IMR-90 (cell line): ENCODE measurements around the gene SUPT3H. TPM values are rescaled to one million over a fixed set of nuclear protein-coding genes. Genes with fewer than 3 reads are reported as not detected.

Experiments used
- ATAC-seq: fragments of 200-7000 bp; cut with Tn5 transposase; 2 replicates; pipeline ENCODE4 v1.9.1; 2020; ENCODE audit warnings: low read depth, mild to moderate bottlenecking, moderate library complexity
- BruUV-seq: library from RNA; stranded (reverse); fragments of 400-500 nt; replicated peaks from 2 replicates; lab custom pipeline; 2021; lab: Mats Ljungman, UMichigan
- CTCF ChIA-PET: fragments of 300-600 bp; formaldehyde crosslinking; extraction: SDS; loops from one replicate; lab custom pipeline; 2021; ENCODE audit warnings: antibody characterized with exemption; lab: Yijun Ruan, JAX
- POLR2A ChIA-PET: fragments of 300-600 bp; sonication (Branson Sonifier 250); formaldehyde crosslinking; loops from one replicate; lab custom pipeline; 2022; ENCODE audit warnings: antibody characterized with exemption; ENCODE audit not compliant: unreplicated experiment; lab: Charles Lee
- DNase-seq: peaks from one replicate; pipeline ENCODE4 v3.0.0; 2013
- H2AFZ ChIP-seq: replicated peaks from 2 replicates; pipeline ENCODE3; 2013; ENCODE audit warnings: low read length, mild to moderate bottlenecking; ENCODE audit not compliant: poor library complexity
- H2AK5ac ChIP-seq: 2 replicates; pipeline ENCODE4 v1.6.1; 2013; ENCODE audit warnings: low read depth, low read length, inconsistent platforms
- H2AK9ac ChIP-seq: replicated peaks from 2 replicates; pipeline ENCODE3; 2013; ENCODE audit warnings: mild to moderate bottlenecking, low read depth, low read length, moderate library complexity; ENCODE audit not compliant: poor library complexity
- H2BK120ac ChIP-seq: 2 replicates; pipeline ENCODE4 v1.6.1; 2013; ENCODE audit warnings: low read depth, low read length, inconsistent platforms
- H2BK15ac ChIP-seq: 3 replicates; pipeline ENCODE4 v1.6.1; 2013; ENCODE audit warnings: low read depth, low read length, inconsistent platforms
- H2BK20ac ChIP-seq: 2 replicates; pipeline ENCODE4 v1.6.1; 2013; ENCODE audit warnings: low read depth, mild to moderate bottlenecking, inconsistent platforms, low read length, moderate library complexity
- H2BK5ac ChIP-seq: 2 replicates; pipeline ENCODE4 v1.6.1; 2013; ENCODE audit warnings: mild to moderate bottlenecking, low read depth, low read length, inconsistent platforms; ENCODE audit not compliant: poor library complexity, severe bottlenecking
- H3K14ac ChIP-seq: replicated peaks from 2 replicates; pipeline ENCODE4 v1.6.1; 2013; ENCODE audit warnings: low read depth, low read length, inconsistent platforms
- H3K18ac ChIP-seq: 2 replicates; pipeline ENCODE4 v1.6.1; 2013; ENCODE audit warnings: low read depth, low read length, control low read depth
- H3K23ac ChIP-seq: 2 replicates; pipeline ENCODE4 v1.6.1; 2013; ENCODE audit warnings: low read depth, low read length, inconsistent platforms
- H3K27ac ChIP-seq: 2 replicates; pipeline ENCODE4 v1.5.1; 2013; ENCODE audit warnings: mild to moderate bottlenecking, control low read depth, low read length; ENCODE audit not compliant: insufficient read depth
- H3K27me3 ChIP-seq: 2 replicates; pipeline ENCODE4 v1.6.1; 2013; ENCODE audit warnings: low read length; ENCODE audit not compliant: control insufficient read depth, insufficient read depth
- H3K36me3 ChIP-seq: 2 replicates; pipeline ENCODE4 v1.6.1; 2013; ENCODE audit warnings: low read length, mixed read lengths; ENCODE audit not compliant: control insufficient read depth, insufficient read depth
- H3K4ac ChIP-seq: 2 replicates; pipeline ENCODE4 v1.6.1; 2013; ENCODE audit warnings: low read depth, low read length, inconsistent platforms
- H3K4me1 ChIP-seq: 2 replicates; pipeline ENCODE4 v1.6.1; 2013; ENCODE audit warnings: low read length, mixed read lengths; ENCODE audit not compliant: control insufficient read depth, insufficient read depth
- H3K4me2 ChIP-seq: 2 replicates; pipeline ENCODE4 v1.6.1; 2013; ENCODE audit warnings: low read depth, mild to moderate bottlenecking, control low read depth, low read length, moderate library complexity
- H3K4me3 ChIP-seq: 2 replicates; pipeline ENCODE4 v1.5.1; 2013; ENCODE audit warnings: low read depth, mild to moderate bottlenecking, control low read depth, low read length, moderate library complexity; ENCODE audit not compliant: insufficient read depth
- H3K56ac ChIP-seq: 2 replicates; pipeline ENCODE4 v1.6.1; 2013; ENCODE audit warnings: low read length, inconsistent platforms; ENCODE audit not compliant: insufficient read depth; ENCODE audit errors: extremely low read depth
- H3K79me1 ChIP-seq, 2 experiments: 2 replicates each; pipeline ENCODE4 v1.6.1; 2013; ENCODE audit warnings: low read length in 2 of 2, inconsistent platforms in 1 of 2, low read depth in 1 of 2
- H3K9ac ChIP-seq: 2 replicates; pipeline ENCODE4 v1.6.1; 2013; ENCODE audit warnings: low read depth, low read length, control low read depth
- H3K9me1 ChIP-seq: 2 replicates; pipeline ENCODE4 v1.6.1; 2013; ENCODE audit warnings: low read length, inconsistent platforms; ENCODE audit not compliant: insufficient read depth
- H3K9me3 ChIP-seq: 2 replicates; pipeline ENCODE4 v1.6.1; 2013; ENCODE audit warnings: low read length; ENCODE audit not compliant: control insufficient read depth, insufficient read depth
- H4K20me1 ChIP-seq: 2 replicates; pipeline ENCODE4 v1.6.1; 2013; ENCODE audit warnings: low read length, inconsistent platforms; ENCODE audit not compliant: insufficient read depth
- H4K5ac ChIP-seq: 2 replicates; pipeline ENCODE4 v1.6.1; 2013; ENCODE audit warnings: mild to moderate bottlenecking, low read depth, low read length, control low read depth
- H4K8ac ChIP-seq, 2 experiments: 2 replicates each; pipeline ENCODE4 v1.6.1; 2013; ENCODE audit warnings: low read depth in 2 of 2, low read length in 2 of 2, control low read depth in 1 of 2, inconsistent platforms in 1 of 2
- H4K91ac ChIP-seq: 2 replicates; pipeline ENCODE4 v1.6.1; 2013; ENCODE audit warnings: low read depth, low read length, inconsistent platforms; ENCODE audit not compliant: insufficient read depth
- BHLHE40 ChIP-seq: fragments of 150-350 bp; IDR thresholded peaks from 2 replicates; pipeline ENCODE4 v1.6.1; 2016; ENCODE audit warnings: mild to moderate bottlenecking, low read depth, low read length
- CEBPB ChIP-seq: IDR thresholded peaks from 2 replicates; pipeline ENCODE4 v1.6.1; 2012; ENCODE audit warnings: low read depth, low read length, improper control_type of control experiment
- FOS ChIP-seq: fragments of 150-350 bp; IDR thresholded peaks from 2 replicates; pipeline ENCODE4 v1.6.1; 2016; ENCODE audit warnings: low read depth, low read length
- MAFK ChIP-seq: IDR thresholded peaks from 2 replicates; pipeline ENCODE4 v1.6.1; 2012; ENCODE audit warnings: low read depth, low read length, improper control_type of control experiment
- MAZ ChIP-seq: IDR thresholded peaks from 2 replicates; pipeline ENCODE4 v1.6.1; 2012; ENCODE audit warnings: low read depth, mild to moderate bottlenecking, low read length, improper control_type of control experiment, moderate library complexity, borderline replicate concordance
- MXI1 ChIP-seq: IDR thresholded peaks from 2 replicates; pipeline ENCODE4 v1.6.1; 2012; ENCODE audit warnings: low read depth, mild to moderate bottlenecking, low read length, moderate library complexity, borderline replicate concordance
- NFE2L2 ChIP-seq: fragments of 150-350 bp; IDR thresholded peaks from 2 replicates; pipeline ENCODE4 v1.6.1; 2016; ENCODE audit warnings: low read depth, mild to moderate bottlenecking, low read length
- POLR2A ChIP-seq: IDR thresholded peaks from 2 replicates; pipeline ENCODE4 v1.6.1; 2012; ENCODE audit warnings: mild to moderate bottlenecking, low read depth, low read length
- RAD21 ChIP-seq: IDR thresholded peaks from 2 replicates; pipeline ENCODE4 v1.6.1; 2012; ENCODE audit warnings: low read length, improper control_type of control experiment
- RCOR1 ChIP-seq: IDR thresholded peaks from 2 replicates; pipeline ENCODE4 v1.6.1; 2012; ENCODE audit warnings: mild to moderate bottlenecking, low read length, improper control_type of control experiment; ENCODE audit not compliant: insufficient replicate concordance
- RFX5 ChIP-seq: IDR thresholded peaks from 2 replicates; pipeline ENCODE4 v1.8.0; 2012; ENCODE audit warnings: low read depth, mild to moderate bottlenecking, low read length, moderate library complexity
- SMC3 ChIP-seq: fragments of 150-350 bp; IDR thresholded peaks from 2 replicates; pipeline ENCODE4 v1.6.1; 2016; ENCODE audit warnings: low read depth, mild to moderate bottlenecking, antibody characterized with exemption, low read length, moderate library complexity
- WGBS, 2 experiments: methylation state at CpG; one replicate each; pipeline versions ENCODE4 v1.1.5 to v1.1.7; 2013; ENCODE audit warnings: missing lambda C conversion rate in 2 of 2; ENCODE audit not compliant: insufficient read length in 1 of 2; ENCODE audit errors: extremely low coverage in 2 of 2; 5-methylcytosine and 5-hydroxymethylcytosine counted together
- dilution Hi-C: fragments of 300-500 bp; cut with HindIII; formaldehyde crosslinking; loops from one replicate; pipeline ENCODE4 v1.14.3; 2018; ENCODE audit warnings: low sequenced_read_pairs; ENCODE audit not compliant: unreplicated experiment
- in situ Hi-C: fragments of 300-500 bp; cut with MboI; formaldehyde crosslinking; loops from 3 replicates; pipeline ENCODE4 v1.14.3; 2019; ENCODE audit warnings: low sequenced_read_pairs, inconsistent platforms, mixed read lengths
- intact Hi-C: fragments of 100-400 bp; cut with micrococcal nuclease; formaldehyde crosslinking; loops from 2 replicates; pipeline ENCODE4 v1.10.0; 2022
- polyA plus RNA-seq, 3 experiments: library from polyadenylated mRNA; depleted of rRNA; stranded (reverse); fragments of >200 nt; gene quantifications; 2 replicates each; pipeline ENCODE4 v1.2.3, GENCODE V29; 2012; ENCODE audit warnings: low replicate concordance in 1 of 3
- total RNA-seq: library from RNA; depleted of rRNA; stranded (reverse); fragments of >200 nt; gene quantifications from 2 replicates; pipeline ENCODE4 v1.2.3, GENCODE V29; 2012
- TF ChIP-seq, protein P1 (sequence below): fragments of 150-350 bp; IDR thresholded peaks from 2 replicates; pipeline ENCODE4 v1.6.1; 2017; ENCODE audit warnings: mild to moderate bottlenecking, antibody characterized with exemption, low read length, low read depth
- TF ChIP-seq, protein P2 (sequence below): fragments of 150-350 bp; IDR thresholded peaks from 2 replicates; pipeline ENCODE4 v1.6.1; 2016; ENCODE audit warnings: low read depth, mild to moderate bottlenecking, low read length, moderate library complexity, borderline replicate concordance
- TF ChIP-seq, protein P3 (sequence below): conservative IDR thresholded peaks from 2 replicates; pipeline ENCODE4 v1.5.1; 2012; ENCODE audit warnings: mild to moderate bottlenecking, low read depth, low read length, improper control_type of control experiment

Gene SUPT3H
- total and polyA plus RNA-seq, 2 of the 4 experiments (the other 2 are of a cell fraction): 4.5 to 5.0 TPM

DNA sequence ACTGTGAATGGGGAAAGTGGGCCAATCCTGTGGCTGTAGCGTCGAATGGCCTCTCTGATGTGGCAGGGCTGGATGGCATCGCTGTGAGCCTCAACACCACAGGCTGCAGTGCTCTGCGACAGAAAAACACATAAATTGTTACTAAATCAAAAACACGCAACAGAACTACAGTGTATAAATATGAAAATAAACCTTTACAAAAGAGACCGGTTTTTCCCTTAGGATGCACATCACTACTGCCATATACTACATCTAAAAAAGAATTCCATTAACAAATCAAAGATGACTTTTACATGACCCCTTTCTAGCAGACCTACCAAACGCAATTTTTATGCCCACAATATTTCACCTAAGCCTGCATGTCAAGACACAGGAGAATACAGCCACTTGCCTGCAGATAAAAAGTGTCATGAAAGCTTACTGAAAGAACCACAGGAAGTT lies 445.1 kb downstream of the SUPT3H start:
- dilution Hi-C loops: no loop called here

More for the DNA sequence above, 445.1 kb downstream of the SUPT3H start:
- WGBS, 2 experiments: no CpG with 5 or more reads among the region's 7 CpGs
- Histone ChIP-seq H2AK9ac (no peak overlapping the region), H4K20me1 (no peaks in the 10 kb centered on the region), H4K5ac (no peak overlapping the region), H2BK20ac (no peak overlapping the region), H3K4me2 (no peak overlapping the region), H3K56ac (no peak overlapping the region), H3K14ac (no peak overlapping the region), H3K18ac (no peak overlapping the region), H2BK5ac (no peak overlapping the region), H2BK15ac (no peak overlapping the region), H3K4me1 (no peaks in the 10 kb centered on the region), H3K23ac (no peak overlapping the region), H3K79me1 (no peaks in the 10 kb centered on the region), H3K27ac (no peak overlapping the region), H3K9ac (no peak overlapping the region), H3K4me3 (no peak overlapping the region), H4K91ac (no peak overlapping the region), H2AK5ac (no peak overlapping the region), H2BK120ac (no peak overlapping the region), H3K9me3 (no peaks in the 10 kb centered on the region), H3K9me1 (no peaks in the 10 kb centered on the region), H4K8ac (no peak overlapping the region), H3K27me3 (no peaks in the 10 kb centered on the region), H2AFZ (no peak overlapping the region), H3K36me3 (no peaks in the 10 kb centered on the region), H3K4ac (no peak overlapping the region)
- no TSS peak for BruUV-seq
- intact Hi-C loops (loop anchor here (5.0 kb wide), 1 partner anchor 80 kb away; no protein-coding TSS in a partner anchor), in situ Hi-C loops (no loop called here)
- no peak for DNase-seq
- ChIA-PET POLR2A (no interaction called here), CTCF (no interaction called here)
- ATAC-seq: no peak
- TF ChIP-seq, protein P1, sequence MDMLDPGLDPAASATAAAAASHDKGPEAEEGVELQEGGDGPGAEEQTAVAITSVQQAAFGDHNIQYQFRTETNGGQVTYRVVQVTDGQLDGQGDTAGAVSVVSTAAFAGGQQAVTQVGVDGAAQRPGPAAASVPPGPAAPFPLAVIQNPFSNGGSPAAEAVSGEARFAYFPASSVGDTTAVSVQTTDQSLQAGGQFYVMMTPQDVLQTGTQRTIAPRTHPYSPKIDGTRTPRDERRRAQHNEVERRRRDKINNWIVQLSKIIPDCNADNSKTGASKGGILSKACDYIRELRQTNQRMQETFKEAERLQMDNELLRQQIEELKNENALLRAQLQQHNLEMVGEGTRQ: no peak
- TF ChIP-seq SMC3 (no peak), RCOR1 (no peak), CEBPB (no peak), FOS (no peak), MXI1 (no peak), MAZ (no peak), MAFK (no peak), RAD21 (no peak), POLR2A (no peak), BHLHE40 (no peak), NFE2L2 (no peak), RFX5 (no peak)
- TF ChIP-seq, protein P2, sequence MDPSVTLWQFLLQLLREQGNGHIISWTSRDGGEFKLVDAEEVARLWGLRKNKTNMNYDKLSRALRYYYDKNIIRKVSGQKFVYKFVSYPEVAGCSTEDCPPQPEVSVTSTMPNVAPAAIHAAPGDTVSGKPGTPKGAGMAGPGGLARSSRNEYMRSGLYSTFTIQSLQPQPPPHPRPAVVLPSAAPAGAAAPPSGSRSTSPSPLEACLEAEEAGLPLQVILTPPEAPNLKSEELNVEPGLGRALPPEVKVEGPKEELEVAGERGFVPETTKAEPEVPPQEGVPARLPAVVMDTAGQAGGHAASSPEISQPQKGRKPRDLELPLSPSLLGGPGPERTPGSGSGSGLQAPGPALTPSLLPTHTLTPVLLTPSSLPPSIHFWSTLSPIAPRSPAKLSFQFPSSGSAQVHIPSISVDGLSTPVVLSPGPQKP: no peak
- TF ChIP-seq, protein P3, sequence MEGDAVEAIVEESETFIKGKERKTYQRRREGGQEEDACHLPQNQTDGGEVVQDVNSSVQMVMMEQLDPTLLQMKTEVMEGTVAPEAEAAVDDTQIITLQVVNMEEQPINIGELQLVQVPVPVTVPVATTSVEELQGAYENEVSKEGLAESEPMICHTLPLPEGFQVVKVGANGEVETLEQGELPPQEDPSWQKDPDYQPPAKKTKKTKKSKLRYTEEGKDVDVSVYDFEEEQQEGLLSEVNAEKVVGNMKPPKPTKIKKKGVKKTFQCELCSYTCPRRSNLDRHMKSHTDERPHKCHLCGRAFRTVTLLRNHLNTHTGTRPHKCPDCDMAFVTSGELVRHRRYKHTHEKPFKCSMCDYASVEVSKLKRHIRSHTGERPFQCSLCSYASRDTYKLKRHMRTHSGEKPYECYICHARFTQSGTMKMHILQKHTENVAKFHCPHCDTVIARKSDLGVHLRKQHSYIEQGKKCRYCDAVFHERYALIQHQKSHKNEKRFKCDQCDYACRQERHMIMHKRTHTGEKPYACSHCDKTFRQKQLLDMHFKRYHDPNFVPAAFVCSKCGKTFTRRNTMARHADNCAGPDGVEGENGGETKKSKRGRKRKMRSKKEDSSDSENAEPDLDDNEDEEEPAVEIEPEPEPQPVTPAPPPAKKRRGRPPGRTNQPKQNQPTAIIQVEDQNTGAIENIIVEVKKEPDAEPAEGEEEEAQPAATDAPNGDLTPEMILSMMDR: no peak
